ENCODE data around the gene MYO9B. TPM values are rescaled to one million over a fixed set of nuclear protein-coding genes. Genes with fewer than 3 reads are reported as not detected.
A peak's percentile ranks its signal among the peaks of the same experiment; 100 is the strongest.

The MYO9B gene
- total and polyA plus RNA-seq, 2 of the 13 experiments (the other 11 are each of a cell fraction or from before 2014, with no cell fraction given), result 18.0 to 18.3 TPM

DNA sequence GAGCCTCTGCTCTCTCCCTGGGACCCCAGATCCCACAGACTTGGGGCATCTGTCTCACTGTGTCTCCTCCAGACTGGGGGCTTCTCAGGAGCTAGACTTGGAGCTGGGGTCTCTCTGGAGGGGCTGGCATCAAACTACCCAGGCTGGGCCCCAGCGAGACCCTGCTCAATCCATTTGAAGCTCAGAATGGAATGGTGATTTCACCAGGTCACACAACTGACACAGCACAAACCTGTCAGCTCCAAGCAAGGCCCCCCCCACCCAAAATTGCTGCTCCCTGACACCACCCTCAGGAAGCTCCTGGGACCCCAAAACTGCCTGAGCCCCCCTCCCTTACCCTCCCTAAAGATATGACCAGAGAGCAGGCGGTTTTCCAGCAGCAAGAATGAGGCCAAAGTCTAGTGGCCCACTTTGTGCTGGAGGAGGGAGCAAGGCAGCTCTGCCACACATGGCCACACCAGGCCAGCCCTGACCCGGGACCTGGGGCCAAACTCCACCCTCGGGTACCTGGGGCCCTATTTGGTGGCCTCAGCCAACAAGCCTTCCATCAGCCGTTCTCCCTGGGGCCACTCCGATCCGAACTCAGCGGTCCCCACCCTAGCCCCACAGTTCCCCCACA lies 167.7 kb downstream of the MYO9B start (continued):
- TF ChIP-seq, protein P1, sequence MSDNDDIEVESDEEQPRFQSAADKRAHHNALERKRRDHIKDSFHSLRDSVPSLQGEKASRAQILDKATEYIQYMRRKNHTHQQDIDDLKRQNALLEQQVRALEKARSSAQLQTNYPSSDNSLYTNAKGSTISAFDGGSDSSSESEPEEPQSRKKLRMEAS (IDR thresholded peaks at IDR 0.05), result peak; percentile 62; the same call in 1 of the 2 replicates
- TF ChIP-seq, protein P2, sequence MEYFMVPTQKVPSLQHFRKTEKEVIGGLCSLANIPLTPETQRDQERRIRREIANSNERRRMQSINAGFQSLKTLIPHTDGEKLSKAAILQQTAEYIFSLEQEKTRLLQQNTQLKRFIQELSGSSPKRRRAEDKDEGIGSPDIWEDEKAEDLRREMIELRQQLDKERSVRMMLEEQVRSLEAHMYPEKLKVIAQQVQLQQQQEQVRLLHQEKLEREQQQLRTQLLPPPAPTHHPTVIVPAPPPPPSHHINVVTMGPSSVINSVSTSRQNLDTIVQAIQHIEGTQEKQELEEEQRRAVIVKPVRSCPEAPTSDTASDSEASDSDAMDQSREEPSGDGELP (IDR thresholded peaks at IDR 0.05; ENCODE audit: borderline replicate concordance, low read depth), result peak; percentile 36; the same call in 1 of the 2 replicates
- TF ChIP-seq STAG1 (CRISPR knock-in tag; IDR thresholded peaks at IDR 0.05) (peak; percentile 5; the same call in 1 of the 2 replicates), TARDBP (CRISPR knock-in tag; IDR thresholded peaks at IDR 0.05) (0 out of 2 replicates have a peak, but pooled peaks have one; percentile 13), EEA1 (CRISPR knock-in tag; IDR thresholded peaks at IDR 0.05; ENCODE audit: borderline replicate concordance) (no peak), CCDC6 (CRISPR knock-in tag; IDR thresholded peaks at IDR 0.05) (peak; percentile 47; the same call in 1 of the 2 replicates), BRD4 (CRISPR knock-in tag; IDR thresholded peaks at IDR 0.05) (no peak), ZNF780A (CRISPR knock-in tag; IDR thresholded peaks at IDR 0.05) (no peak), ZSCAN22 (CRISPR knock-in tag; IDR thresholded peaks at IDR 0.05) (no peak), ZSCAN29 (CRISPR knock-in tag; conservative IDR thresholded peaks at IDR 0.05) (no peak), ZFY (CRISPR knock-in tag; IDR thresholded peaks at IDR 0.05) (peak; percentile 58), MIER2 (CRISPR knock-in tag; IDR thresholded peaks at IDR 0.05) (no peak), ZNF747 (CRISPR knock-in tag; IDR thresholded peaks at IDR 0.05; ENCODE audit: borderline replicate concordance) (0 out of 2 replicates have a peak, but pooled peaks have one; percentile 42), ZNF207 (IDR thresholded peaks at IDR 0.05; ENCODE audit: borderline replicate concordance) (no peak), NONO (IDR thresholded peaks at IDR 0.05) (no peak), NONO (CRISPR knock-in tag; conservative IDR thresholded peaks at IDR 0.05) (0 out of 2 replicates have a peak, but pooled peaks have one; percentile 33), HNF4A (CRISPR knock-in tag; IDR thresholded peaks at IDR 0.05) (peak; percentile 87), PHF5A (CRISPR knock-in tag; IDR thresholded peaks at IDR 0.05; ENCODE audit: low read depth, unreplicated experiment) (no peak)
- TF ChIP-seq, protein P3, sequence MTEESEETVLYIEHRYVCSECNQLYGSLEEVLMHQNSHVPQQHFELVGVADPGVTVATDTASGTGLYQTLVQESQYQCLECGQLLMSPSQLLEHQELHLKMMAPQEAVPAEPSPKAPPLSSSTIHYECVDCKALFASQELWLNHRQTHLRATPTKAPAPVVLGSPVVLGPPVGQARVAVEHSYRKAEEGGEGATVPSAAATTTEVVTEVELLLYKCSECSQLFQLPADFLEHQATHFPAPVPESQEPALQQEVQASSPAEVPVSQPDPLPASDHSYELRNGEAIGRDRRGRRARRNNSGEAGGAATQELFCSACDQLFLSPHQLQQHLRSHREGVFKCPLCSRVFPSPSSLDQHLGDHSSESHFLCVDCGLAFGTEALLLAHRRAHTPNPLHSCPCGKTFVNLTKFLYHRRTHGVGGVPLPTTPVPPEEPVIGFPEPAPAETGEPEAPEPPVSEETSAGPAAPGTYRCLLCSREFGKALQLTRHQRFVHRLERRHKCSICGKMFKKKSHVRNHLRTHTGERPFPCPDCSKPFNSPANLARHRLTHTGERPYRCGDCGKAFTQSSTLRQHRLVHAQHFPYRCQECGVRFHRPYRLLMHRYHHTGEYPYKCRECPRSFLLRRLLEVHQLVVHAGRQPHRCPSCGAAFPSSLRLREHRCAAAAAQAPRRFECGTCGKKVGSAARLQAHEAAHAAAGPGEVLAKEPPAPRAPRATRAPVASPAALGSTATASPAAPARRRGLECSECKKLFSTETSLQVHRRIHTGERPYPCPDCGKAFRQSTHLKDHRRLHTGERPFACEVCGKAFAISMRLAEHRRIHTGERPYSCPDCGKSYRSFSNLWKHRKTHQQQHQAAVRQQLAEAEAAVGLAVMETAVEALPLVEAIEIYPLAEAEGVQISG (CRISPR knock-in tag; IDR thresholded peaks at IDR 0.05), result peak; percentile 36
- TF ChIP-seq, protein P4, sequence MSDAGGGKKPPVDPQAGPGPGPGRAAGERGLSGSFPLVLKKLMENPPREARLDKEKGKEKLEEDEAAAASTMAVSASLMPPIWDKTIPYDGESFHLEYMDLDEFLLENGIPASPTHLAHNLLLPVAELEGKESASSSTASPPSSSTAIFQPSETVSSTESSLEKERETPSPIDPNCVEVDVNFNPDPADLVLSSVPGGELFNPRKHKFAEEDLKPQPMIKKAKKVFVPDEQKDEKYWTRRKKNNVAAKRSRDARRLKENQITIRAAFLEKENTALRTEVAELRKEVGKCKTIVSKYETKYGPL (CRISPR knock-in tag; IDR thresholded peaks at IDR 0.05), result no peak
- TF ChIP-seq, protein P5, sequence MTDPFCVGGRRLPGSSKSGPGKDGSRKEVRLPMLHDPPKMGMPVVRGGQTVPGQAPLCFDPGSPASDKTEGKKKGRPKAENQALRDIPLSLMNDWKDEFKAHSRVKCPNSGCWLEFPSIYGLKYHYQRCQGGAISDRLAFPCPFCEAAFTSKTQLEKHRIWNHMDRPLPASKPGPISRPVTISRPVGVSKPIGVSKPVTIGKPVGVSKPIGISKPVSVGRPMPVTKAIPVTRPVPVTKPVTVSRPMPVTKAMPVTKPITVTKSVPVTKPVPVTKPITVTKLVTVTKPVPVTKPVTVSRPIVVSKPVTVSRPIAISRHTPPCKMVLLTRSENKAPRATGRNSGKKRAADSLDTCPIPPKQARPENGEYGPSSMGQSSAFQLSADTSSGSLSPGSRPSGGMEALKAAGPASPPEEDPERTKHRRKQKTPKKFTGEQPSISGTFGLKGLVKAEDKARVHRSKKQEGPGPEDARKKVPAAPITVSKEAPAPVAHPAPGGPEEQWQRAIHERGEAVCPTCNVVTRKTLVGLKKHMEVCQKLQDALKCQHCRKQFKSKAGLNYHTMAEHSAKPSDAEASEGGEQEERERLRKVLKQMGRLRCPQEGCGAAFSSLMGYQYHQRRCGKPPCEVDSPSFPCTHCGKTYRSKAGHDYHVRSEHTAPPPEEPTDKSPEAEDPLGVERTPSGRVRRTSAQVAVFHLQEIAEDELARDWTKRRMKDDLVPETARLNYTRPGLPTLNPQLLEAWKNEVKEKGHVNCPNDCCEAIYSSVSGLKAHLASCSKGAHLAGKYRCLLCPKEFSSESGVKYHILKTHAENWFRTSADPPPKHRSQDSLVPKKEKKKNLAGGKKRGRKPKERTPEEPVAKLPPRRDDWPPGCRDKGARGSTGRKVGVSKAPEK (CRISPR knock-in tag; IDR thresholded peaks at IDR 0.05; ENCODE audit: borderline replicate concordance), result no peak
